HEK293T (cell line): ENCODE results near the gene OR10A3.

Experiments used
- CTCF ChIA-PET: fragments of 350-600 bp; formaldehyde crosslinking; extraction: SDS; loops from one replicate; lab custom pipeline; 2021; ENCODE audit warnings: antibody characterized with exemption, inconsistent platforms; lab: Yijun Ruan, JAX
- POLR2A ChIA-PET: fragments of 350-600 bp; formaldehyde crosslinking; extraction: SDS; loops from one replicate; lab custom pipeline; 2020; ENCODE audit warnings: antibody characterized with exemption, inconsistent platforms; lab: Yijun Ruan, JAX
- DNase-seq: peaks from one replicate; pipeline ENCODE4 v3.0.0; 2012; ENCODE audit warnings: mixed read lengths; ENCODE audit errors: extremely low spot score
- ARNT ChIP-seq: fragments of 450-650 bp; IDR thresholded peaks from 2 replicates; pipeline ENCODE4 v1.6.1; 2017; ENCODE audit warnings: mild to moderate bottlenecking
- BHLHE40 ChIP-seq: fragments of 450-650 bp; IDR thresholded peaks from 2 replicates; pipeline ENCODE4 v1.6.1; 2016; ENCODE audit warnings: mild to moderate bottlenecking, moderate library complexity, borderline replicate concordance
- CTBP1 ChIP-seq: fragments of 450-650 bp; IDR thresholded peaks from 2 replicates; pipeline ENCODE4 v1.6.1; 2016; ENCODE audit warnings: borderline replicate concordance
- ELF4 ChIP-seq: fragments of 450-650 bp; IDR thresholded peaks from 2 replicates; pipeline ENCODE4 v1.6.1; 2017; ENCODE audit warnings: antibody characterized with exemption
- FOXA1 ChIP-seq: fragments of 450-650 bp; IDR thresholded peaks from 2 replicates; pipeline ENCODE4 v1.6.1; 2016; ENCODE audit warnings: mild to moderate bottlenecking
- FOXM1 ChIP-seq: fragments of 450-650 bp; IDR thresholded peaks from 2 replicates; pipeline ENCODE4 v1.6.1; 2017; ENCODE audit warnings: mild to moderate bottlenecking, borderline replicate concordance
- HDGF ChIP-seq: fragments of 450-650 bp; IDR thresholded peaks from 2 replicates; pipeline ENCODE4 v1.6.1; 2017; ENCODE audit warnings: antibody characterized with exemption, borderline replicate concordance
- L3MBTL2 ChIP-seq: fragments of 450-650 bp; conservative IDR thresholded peaks from 2 replicates; pipeline ENCODE4 v1.6.1; 2016; ENCODE audit warnings: mild to moderate bottlenecking
- NFRKB ChIP-seq: fragments of 450-650 bp; IDR thresholded peaks from 2 replicates; pipeline ENCODE4 v1.6.1; 2016; ENCODE audit warnings: mild to moderate bottlenecking, moderate library complexity
- SP1 ChIP-seq: fragments of 450-650 bp; IDR thresholded peaks from 2 replicates; pipeline ENCODE4 v1.6.1; 2017
- SUZ12 ChIP-seq: fragments of 450-650 bp; IDR thresholded peaks from 2 replicates; pipeline ENCODE4 v1.6.1; 2016; ENCODE audit warnings: mild to moderate bottlenecking
- TARDBP ChIP-seq: fragments of 450-650 bp; IDR thresholded peaks from 2 replicates; pipeline ENCODE4 v1.6.1; 2016
- ZNF384 ChIP-seq: fragments of 450-650 bp; IDR thresholded peaks from 2 replicates; pipeline ENCODE4 v1.6.1; 2016
- TF ChIP-seq, protein P1 (sequence below): fragments of 450-650 bp; IDR thresholded peaks from 2 replicates; pipeline ENCODE4 v1.6.1; 2016

Gene OR10A3

DNA sequence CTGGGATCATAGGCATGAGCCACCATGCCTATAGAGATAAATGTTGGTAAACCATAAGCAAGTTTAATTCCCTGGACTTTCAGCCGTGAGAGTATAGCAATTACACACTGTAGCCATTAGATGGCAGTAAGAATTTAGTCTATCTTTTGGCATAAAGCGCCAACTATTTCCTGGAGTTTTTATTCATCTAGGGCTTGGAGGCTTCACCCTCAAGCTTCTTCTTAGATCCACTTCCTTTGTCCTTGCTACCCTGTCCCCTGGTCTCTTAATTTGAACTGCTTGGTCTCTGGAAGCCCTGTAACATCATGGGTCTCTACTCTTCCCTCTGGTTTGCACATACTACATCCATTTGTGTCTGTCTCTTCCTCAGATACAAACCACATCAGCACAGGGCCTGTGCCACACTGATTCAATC is 48.7 kb downstream of the OR10A3 start:
- TF ChIP-seq TARDBP (no peak), ELF4 (no peak)
- ChIA-PET CTCF (interaction anchor here (0.5 to 2.9 kb wide), 2 partner anchors 94 to 198 kb away, joined by 3 to 22 read pairs; partner anchors contain the start of gene EIF3F), POLR2A (interaction anchor here (2.0 kb wide), 1 partner anchor 94 kb away, joined by 10 read pairs; the partner anchor contains the start of gene EIF3F)
- DNase-seq, result peak; percentile 63

DNA sequence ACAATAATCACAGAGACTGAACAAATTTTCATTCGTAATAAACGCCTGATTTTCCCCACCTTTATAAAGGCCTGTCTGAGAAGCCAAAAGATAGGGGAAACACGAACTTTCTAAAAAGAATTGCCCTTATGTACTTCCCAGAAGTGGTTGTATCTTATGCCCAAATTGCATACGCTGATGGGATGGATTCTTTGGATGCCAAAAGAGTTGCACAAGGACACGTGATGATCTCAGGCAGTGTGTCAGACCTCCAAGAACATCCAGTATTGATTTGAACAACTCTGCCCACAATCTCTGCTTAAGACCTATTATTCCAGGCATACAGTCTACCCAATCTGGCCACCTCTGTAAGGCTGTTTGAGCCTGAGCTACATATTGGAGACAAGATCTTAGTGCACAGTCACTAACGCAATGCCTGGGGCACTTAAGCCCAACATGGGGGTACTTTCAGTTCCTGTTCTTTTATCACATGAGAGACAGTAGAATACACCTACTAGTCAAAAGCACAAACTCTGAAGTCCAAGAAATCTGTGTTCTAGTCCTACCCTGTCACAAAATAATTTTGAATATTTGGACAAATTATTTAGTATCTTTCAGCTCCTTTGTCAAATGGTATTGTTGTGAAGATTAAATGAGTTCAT is 49.3 kb downstream of the OR10A3 start:
- no peak for DNase-seq
- TF ChIP-seq ELF4, result no peak
- no peak for TF ChIP-seq SUZ12
- TF ChIP-seq SP1, result no peak
- TF ChIP-seq FOXM1, result no peak
- TF ChIP-seq ARNT, result no peak
- TF ChIP-seq FOXA1, result no peak
- TF ChIP-seq BHLHE40, result no peak
- no peak for TF ChIP-seq L3MBTL2
- no peak for TF ChIP-seq HDGF
- no peak for TF ChIP-seq TARDBP
- ChIA-PET POLR2A (interaction anchor here (1.7 to 2.0 kb wide), 2 partner anchors 95 kb away, joined by 7 to 10 read pairs; partner anchors contain the start of gene EIF3F), CTCF (interaction anchor here (0.5 to 2.9 kb wide), 2 partner anchors 94 to 198 kb away, joined by 3 to 22 read pairs; partner anchors contain the start of gene EIF3F)

DNA sequence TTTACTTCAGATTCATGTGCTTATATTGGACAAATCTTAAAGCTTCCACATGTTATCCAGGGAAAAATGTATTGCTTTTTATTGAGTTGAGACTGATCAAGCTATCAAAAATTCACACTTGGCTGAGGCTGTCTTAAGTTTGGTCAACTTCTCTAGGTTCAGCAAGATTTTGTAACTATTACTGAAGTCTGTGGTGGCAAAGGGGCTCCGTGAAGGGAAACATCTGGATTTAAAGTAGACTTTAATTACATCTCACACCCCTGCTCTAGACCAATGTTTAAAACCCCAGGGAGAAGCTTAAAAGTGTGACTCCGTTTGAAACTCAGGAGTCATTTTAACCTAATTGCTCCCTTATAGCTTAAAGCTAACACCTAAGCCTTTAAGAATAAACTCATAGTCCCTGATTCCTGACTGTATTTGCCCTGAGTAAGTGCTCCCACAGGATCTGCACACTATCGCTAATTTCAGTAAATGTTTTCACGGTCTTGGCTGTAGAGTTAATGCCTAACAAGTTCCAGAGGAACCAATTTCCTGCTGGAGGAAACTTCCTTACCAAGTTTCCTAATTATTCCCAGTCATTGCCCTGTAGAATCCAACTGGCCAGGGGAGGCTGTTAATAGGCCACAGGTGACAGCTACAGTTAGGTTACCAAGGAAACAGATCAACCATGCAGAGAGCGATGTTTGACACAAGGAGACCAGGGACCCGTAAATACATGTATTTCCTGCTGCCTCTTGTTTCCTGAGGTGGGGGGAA is 50.9 kb downstream of the OR10A3 start:
- no peak for DNase-seq
- ChIA-PET POLR2A (interaction anchor here (1.7 kb wide), 1 partner anchor 97 kb away, joined by 7 read pairs; the partner anchor contains the start of gene EIF3F), CTCF (interaction anchor here (1.6 kb wide), 1 partner anchor 96 kb away, joined by 6 read pairs; the partner anchor contains the start of gene EIF3F)
- no peak for TF ChIP-seq TARDBP
- no peak for TF ChIP-seq ELF4
- TF ChIP-seq ZNF384, result no peak
- no peak for TF ChIP-seq CTBP1
- TF ChIP-seq, protein P1, sequence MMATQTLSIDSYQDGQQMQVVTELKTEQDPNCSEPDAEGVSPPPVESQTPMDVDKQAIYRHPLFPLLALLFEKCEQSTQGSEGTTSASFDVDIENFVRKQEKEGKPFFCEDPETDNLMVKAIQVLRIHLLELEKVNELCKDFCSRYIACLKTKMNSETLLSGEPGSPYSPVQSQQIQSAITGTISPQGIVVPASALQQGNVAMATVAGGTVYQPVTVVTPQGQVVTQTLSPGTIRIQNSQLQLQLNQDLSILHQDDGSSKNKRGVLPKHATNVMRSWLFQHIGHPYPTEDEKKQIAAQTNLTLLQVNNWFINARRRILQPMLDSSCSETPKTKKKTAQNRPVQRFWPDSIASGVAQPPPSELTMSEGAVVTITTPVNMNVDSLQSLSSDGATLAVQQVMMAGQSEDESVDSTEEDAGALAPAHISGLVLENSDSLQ, result no peak
- no peak for TF ChIP-seq BHLHE40
- no peak for TF ChIP-seq NFRKB

DNA sequence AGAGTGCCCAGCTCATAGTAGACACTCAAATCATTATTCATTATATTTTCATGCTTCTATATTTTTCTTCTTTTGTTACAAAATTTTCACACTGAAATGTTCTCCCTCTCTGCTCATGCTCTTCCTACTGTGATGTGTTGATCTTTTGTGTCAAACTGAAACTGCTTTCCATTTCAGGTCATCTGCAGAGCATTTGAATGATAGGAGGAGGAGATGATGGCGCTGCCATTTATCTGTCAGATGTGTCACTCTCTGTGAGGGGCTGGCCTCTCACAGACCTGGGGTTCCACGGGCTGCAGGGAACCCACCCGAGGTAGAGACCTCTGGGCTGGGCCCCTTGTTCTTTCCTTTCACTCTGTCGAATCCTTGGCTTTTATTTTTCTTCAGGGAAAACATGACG is 51.5 kb downstream of the OR10A3 start:
- DNase-seq, result no peak
- ChIA-PET POLR2A (no interaction called here), CTCF (interaction anchor here (1.6 kb wide), 1 partner anchor 97 kb away, joined by 6 read pairs; the partner anchor contains the start of gene EIF3F)
- TF ChIP-seq HDGF (no peak), NFRKB (no peak), BHLHE40 (no peak), ARNT (no peak), ZNF384 (no peak), SP1 (no peak), FOXM1 (no peak)
- TF ChIP-seq, protein P1, result no peak
